Stimulated activated CD4-positive, alpha-beta T cell treated with anti-CD3 and anti-CD28 coated beads, Interleukin-12 subunit alpha, Interleukin-12 subunit beta, amount 100 ng/mL, for 48 hours (primary cell): ENCODE data around the gene DUSP6.

Source experiments
- DNase-seq, 3 donors: peaks; one replicate each; pipeline ENCODE4 v3.0.0-alpha.2; 2020; ENCODE audit warnings: low read depth in 2 of 3, low spot score in 1 of 3

DUSP6 gene

DNA sequence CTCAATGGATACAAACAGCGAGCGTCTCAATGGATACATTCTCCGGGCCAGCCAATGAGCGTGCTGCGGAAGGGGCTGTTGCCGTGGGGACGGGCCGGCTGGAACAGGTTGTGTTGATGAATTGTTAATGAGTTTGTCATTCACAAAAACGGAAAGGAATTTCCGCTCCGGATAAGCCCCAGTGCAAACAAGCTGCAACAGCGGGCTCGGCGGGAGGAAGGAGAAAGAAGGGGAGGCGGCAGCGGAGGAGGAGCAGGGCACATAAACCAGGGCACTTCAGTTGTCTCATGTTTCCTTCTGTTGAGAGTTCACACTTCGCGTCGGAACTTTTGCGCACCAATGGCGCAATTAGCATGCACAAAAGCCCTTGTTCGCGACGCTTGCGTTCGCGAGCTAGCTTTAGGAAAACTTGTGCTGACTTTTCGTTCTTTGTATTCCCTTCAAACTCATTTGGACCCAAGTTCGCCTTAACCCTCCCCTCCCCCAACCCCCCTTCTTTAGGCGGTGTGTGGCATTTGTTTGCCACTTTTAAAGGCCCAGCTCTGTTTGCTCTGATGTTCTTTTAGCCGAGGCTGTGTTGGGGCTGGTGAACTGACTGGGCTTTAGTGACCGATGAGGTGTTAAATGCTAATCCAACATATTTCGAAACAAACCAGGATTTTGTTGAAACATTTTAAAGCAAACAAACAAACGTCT is at the start of gene DUSP6:
Gene DUSP6, minus strand, starts transcription at position 10 of the 696 bp plus-strand sequence. CDS start 462 bp downstream, outside the sequence.
- DNase-seq: peak; percentile 80 to 90 (median 86)

GRCh38 chr12:89401433-89402058 is 49.2 kb upstream of the DUSP6 start:
- no peak for DNase-seq

GRCh38 chr12:89400415-89400814 is 48.1 kb upstream of the DUSP6 start:
- DNase-seq: no peak

DNA sequence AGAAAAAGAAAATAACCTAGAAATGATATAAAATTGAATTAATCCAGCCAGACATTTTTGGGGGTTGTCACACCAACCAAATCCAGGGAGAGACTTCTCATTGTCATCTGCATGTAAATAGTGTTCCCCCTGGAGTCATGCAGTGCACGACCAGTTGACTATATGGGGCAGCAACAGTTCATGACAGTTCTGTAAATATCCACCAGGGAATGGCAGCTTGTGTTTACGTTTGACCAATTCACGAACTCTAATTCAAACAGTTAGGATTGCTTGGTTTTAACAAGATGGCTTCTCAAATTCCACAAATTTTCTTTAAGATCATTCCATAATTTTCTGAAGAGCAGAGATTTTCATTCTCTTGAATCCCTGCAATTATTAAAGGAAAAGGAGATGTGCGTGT is 43.4 kb upstream of the DUSP6 start:
- no peak for DNase-seq

DNA sequence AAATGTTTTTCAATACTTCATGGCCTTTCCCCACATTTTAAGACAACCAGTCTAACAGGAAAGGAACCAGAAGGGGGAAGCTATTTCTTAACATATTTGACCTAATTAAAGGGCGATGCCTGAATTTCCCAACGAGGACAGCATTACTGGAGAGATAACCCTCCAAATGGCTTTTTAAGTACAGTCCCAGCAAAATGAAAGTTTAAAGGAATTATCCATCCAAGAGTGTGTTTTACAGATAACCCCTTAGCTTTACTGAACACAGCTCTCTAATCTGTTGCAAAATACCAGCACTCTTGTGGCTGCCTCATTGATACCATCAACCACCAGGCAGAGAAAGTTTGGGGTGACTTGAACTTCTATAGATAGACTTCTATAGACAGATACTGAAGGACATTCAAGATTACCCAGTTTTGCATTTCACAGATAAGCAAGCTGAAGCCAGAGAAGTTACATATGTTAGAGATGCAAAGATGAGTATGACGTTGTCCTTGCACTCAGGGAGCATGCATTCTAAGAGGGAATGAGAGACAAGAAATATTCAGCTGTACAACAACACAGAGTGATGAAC is 41.3 kb upstream of the DUSP6 start:
- DNase-seq: no peak

GRCh38 chr12:89392391-89392790 is 40.1 kb upstream of the DUSP6 start:
- DNase-seq: no peak

- DNase-seq: no peak
Measured at GRCh38 chr12:89391726-89392336, 39.5 kb upstream of the DUSP6 start.

GRCh38 chr12:89390802-89391673 is 38.7 kb upstream of the DUSP6 start:
- no peak for DNase-seq

GRCh38 chr12:89389755-89390661 is 37.7 kb upstream of the DUSP6 start:
- DNase-seq: peak in 1 of 3 donors; percentile 9

GRCh38 chr12:89386138-89386537 is 33.8 kb upstream of the DUSP6 start:
- DNase-seq: no peak

DNA sequence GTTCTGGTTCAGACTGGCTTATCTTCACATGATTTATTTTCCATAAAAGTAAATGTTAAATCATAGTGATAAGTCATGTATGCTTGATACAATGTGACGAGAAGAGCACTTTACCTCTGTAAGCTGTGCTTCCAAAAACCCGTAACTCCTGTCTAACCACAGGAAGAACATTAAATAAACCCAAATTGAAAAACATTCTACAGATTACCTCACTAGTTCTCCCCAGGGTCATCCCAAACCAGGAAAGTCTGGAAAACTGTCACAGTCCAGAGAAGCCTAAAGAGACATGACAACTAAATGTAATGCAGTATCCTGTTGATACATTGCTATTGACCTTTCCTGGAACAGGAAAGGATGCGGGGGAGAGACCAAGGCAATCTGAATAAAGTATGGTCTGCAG is 32.5 kb upstream of the DUSP6 start:
- DNase-seq: no peak

GRCh38 chr12:89384050-89384758 is 31.9 kb upstream of the DUSP6 start:
- no peak for DNase-seq

DNA sequence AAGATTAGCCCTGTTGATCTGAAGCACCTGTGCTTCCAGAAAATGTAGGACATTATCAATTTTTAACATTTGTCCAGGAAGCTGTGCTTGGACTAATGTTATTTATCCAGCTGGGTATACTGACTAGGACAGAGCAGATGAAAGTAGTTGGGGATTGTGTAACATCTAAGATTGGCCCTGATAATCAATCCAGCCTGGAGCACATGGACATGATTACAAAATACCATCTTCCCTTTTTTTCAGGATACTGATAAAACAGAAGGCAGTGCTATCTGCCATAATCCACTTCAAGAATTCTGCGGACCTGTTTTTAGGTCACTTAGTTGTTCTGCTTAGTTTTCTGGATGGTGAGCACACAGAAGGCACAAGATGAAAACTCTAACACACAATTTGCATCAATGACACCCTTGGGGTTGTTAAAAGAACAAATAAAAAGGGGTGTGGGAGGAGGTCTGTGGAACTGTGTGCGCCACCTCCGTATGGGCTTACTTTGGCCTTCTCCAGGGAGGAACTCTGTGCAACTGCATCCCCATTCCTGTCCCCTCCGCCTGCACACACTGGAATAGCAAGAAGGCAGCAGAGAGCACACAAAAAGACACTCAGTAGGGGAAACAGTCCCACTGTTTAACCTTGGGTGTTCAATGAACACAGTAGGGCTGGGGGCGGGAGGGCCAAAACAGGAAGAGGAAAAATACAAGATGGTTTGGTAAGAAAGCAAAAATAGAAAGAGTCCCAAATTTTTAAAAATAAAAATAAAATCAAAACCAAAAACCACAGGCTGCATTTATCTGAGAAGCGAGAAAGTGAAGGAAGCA is 31.1 kb upstream of the DUSP6 start:
- DNase-seq: no peak

DNA sequence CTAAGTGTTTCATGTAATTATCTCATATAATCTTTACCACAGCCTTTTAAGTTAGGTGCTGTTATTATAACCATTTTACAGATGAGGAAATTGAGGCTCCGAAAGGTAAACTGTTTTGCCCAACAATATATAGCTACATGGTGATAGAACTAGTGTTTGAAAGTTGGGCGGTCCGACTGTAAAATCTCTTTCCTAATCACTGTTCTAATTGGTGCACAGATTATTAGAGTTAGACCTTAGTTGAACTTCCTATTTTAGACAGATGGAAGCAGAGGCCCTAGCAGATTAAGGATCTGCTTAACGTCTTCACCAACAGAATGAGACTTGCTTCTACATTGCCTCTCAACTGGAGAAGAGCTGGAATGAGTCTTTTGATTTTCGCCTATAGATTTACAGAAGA is 30.0 kb upstream of the DUSP6 start:
- DNase-seq: no peak

DNA sequence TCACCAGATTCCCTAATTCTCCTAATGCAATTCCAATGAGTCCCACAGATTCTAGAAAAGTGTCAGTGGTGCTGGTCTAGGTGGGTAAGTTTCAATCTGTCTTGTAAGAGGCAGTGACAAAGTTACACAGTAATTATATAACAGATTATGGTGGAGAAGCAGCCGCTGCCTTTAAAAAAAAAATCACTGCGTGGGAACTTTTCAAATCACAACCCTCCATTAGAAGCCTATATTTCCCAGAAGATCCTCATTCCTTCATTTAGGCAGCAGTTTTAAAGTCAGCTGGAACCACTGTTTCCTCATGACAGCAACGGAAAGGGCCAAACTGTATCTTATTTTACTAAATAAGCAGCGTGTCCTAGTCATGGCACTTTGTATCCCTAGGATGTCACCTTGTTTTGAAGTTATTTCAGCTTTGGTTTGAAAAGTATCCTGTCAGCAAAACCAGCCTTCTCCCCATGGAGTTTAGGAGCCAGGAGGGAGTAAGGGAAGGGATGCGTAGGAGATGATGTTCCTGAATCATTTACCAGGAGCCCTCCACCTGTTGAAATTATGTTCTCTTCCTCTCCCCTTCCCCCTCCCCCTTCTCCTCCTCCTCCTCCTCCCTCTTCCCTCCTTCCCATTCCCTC is 27.7 kb upstream of the DUSP6 start:
- no peak for DNase-seq

GRCh38 chr12:89379148-89379838 is 27.0 kb upstream of the DUSP6 start:
- DNase-seq: no peak

DNA sequence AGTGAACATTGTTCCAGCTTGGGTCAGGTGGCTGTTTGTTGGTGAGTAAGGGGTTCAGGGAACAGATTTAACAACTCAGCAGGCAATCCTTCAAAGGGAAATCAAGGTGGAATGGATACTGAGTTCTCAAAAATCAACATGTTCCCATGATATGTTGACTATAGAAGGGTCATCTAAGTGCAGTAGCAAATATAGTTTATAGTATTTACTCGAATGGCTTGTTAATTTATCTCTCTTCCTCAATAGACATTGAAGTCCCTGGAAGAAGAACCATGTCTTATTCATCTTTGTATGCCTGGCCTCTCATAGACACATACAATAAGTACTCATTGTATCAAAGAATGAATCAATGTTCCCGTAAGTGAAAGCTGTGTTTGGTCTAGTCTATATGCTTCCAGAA is 24.5 kb upstream of the DUSP6 start:
- no peak for DNase-seq

DNA sequence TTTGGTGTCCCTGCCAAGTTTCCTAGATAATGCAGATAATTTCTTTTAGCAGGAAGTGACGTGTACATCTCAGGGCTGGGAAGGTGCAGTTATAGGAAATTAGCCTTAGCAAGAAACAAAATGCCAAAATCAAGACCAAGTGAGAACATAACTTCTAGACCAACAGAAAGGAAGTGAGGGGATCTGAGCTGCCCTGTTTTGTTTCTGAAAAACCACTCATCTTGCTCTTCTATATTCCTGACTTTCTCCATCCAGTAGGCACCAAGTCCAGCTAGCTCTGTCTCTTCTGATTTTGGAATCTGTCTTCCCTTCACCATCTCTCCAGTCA is 23.9 kb upstream of the DUSP6 start:
- no peak for DNase-seq
